HG03045 (cell line): ENCODE data around the gene GTF2H2C.
"Not testable (repeated sequence)": the region's sequence is repeated elsewhere in the genome, so short reads cannot be mapped to it uniquely, and the experiment has no call there.

Experiments used
- ATAC-seq: cut with Tn5 transposase; IDR thresholded peaks from one replicate; pipeline ENCODE4 v1.9.1; 2021; ENCODE audit warnings: mild to moderate bottlenecking, moderate library complexity; ENCODE audit not compliant: unreplicated experiment

GTF2H2C gene

GRCh38 chr5:69559908-69560330, at the start of gene GTF2H2C:
GTF2H2C (plus strand) TSS chr5:69560191; CDS start chr5:69565133, 4,942 bp downstream.
- peak; percentile 98 for ATAC-seq

- ATAC-seq = no peak
These were observed 49.3 kb upstream of the GTF2H2C start for GRCh38 chr5:69510694-69511093.

- no peak for ATAC-seq
These were observed 47.2 kb upstream of the GTF2H2C start for GRCh38 chr5:69512740-69513260.

- not testable (repeated sequence) for ATAC-seq
These were observed 44.4 kb upstream of the GTF2H2C start for GRCh38 chr5:69515570-69515969.

GRCh38 chr5:69516769-69517168, 43.2 kb upstream of the GTF2H2C start:
- no peak for ATAC-seq

GRCh38 chr5:69517763-69518212, 42.2 kb upstream of the GTF2H2C start:
- ATAC-seq = no peak

- no peak for ATAC-seq
These were observed 40.7 kb upstream of the GTF2H2C start for GRCh38 chr5:69519285-69519684.

- no peak for ATAC-seq
These were observed 38.0 kb upstream of the GTF2H2C start for GRCh38 chr5:69522035-69522434.

- no peak for ATAC-seq
These were observed 34.5 kb upstream of the GTF2H2C start for GRCh38 chr5:69525490-69525889.

GRCh38 chr5:69526660-69527059, 33.3 kb upstream of the GTF2H2C start:
- no peak for ATAC-seq

GRCh38 chr5:69527128-69527770, 32.7 kb upstream of the GTF2H2C start:
- no peak for ATAC-seq

- no peak for ATAC-seq
These were observed 32.0 kb upstream of the GTF2H2C start for GRCh38 chr5:69528035-69528434.

GRCh38 chr5:69528609-69529008, 31.4 kb upstream of the GTF2H2C start:
- ATAC-seq = no peak

GRCh38 chr5:69530561-69531405, 29.2 kb upstream of the GTF2H2C start:
- no peak for ATAC-seq

- no peak for ATAC-seq
These were observed 28.6 kb upstream of the GTF2H2C start for GRCh38 chr5:69531406-69531801.

- ATAC-seq = not testable (repeated sequence)
These were observed 22.1 kb upstream of the GTF2H2C start for GRCh38 chr5:69537911-69538310.

- not testable (repeated sequence) for ATAC-seq
These were observed 21.3 kb upstream of the GTF2H2C start for GRCh38 chr5:69538735-69539134.

GRCh38 chr5:69541347-69541746, 18.6 kb upstream of the GTF2H2C start:
- ATAC-seq = not testable (repeated sequence)

- ATAC-seq = not testable (repeated sequence)
These were observed 17.0 kb upstream of the GTF2H2C start for GRCh38 chr5:69542838-69543618.

GRCh38 chr5:69544602-69545001, 15.4 kb upstream of the GTF2H2C start:
- ATAC-seq = not testable (repeated sequence)
